Measurements from ENCODE around the gene PTPRR.

DNA sequence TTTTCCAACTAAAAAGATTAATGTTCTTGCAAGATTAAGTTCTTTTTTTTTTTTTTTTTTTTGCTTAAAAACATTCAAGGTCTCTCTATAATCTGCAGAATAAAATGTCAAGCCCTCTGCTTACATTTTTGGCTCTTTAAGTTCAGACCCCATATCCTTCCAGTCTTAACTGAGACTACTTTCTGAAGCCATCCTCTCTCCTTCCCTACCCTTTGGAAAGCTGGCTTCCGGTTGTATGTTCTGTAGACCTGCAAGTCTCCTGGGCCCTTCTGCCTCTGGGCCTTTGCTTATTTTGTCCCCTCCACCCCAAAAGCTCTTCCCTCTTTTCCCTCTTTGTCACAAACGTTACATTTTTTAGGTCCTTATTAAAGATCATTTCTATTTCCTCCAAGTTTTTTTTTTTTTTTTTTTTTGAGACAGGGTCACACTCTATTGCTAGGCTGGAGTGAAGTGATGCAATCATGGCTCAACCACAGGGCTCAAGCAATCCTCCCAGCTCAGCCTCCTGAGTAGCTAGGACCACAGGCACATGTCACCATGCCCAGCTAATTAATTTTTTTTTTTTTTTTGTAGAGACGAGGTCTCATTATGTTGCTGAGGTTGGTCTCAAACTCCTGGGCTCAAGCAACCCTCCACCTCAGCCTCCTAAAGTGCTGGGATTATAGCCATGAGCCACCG is 329.9 kb downstream of the PTPRR start:
- TF ChIP-seq, protein P1, sequence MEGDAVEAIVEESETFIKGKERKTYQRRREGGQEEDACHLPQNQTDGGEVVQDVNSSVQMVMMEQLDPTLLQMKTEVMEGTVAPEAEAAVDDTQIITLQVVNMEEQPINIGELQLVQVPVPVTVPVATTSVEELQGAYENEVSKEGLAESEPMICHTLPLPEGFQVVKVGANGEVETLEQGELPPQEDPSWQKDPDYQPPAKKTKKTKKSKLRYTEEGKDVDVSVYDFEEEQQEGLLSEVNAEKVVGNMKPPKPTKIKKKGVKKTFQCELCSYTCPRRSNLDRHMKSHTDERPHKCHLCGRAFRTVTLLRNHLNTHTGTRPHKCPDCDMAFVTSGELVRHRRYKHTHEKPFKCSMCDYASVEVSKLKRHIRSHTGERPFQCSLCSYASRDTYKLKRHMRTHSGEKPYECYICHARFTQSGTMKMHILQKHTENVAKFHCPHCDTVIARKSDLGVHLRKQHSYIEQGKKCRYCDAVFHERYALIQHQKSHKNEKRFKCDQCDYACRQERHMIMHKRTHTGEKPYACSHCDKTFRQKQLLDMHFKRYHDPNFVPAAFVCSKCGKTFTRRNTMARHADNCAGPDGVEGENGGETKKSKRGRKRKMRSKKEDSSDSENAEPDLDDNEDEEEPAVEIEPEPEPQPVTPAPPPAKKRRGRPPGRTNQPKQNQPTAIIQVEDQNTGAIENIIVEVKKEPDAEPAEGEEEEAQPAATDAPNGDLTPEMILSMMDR (IDR thresholded peaks at IDR 0.05) = no peak
- no peak for TF ChIP-seq EP300 (IDR thresholded peaks at IDR 0.05)
